ENCODE measurements around the gene ACSL5.
"Not testable (repeated sequence)": the region's sequence is repeated elsewhere in the genome, so short reads cannot be mapped to it uniquely, and the experiment has no call there.

- TF ChIP-seq CTCF (conservative IDR thresholded peaks at IDR 0.05; ENCODE audit: low read depth in 2 of 2); POLR2AphosphoS5 (IDR thresholded peaks at IDR 0.05; ENCODE audit: low read depth); JUNB (IDR thresholded peaks at IDR 0.05; ENCODE audit: unreplicated experiment); EZH2 (IDR thresholded peaks at IDR 0.05; ENCODE audit: low read depth, unreplicated experiment); EZH2phosphoT487 (IDR thresholded peaks at IDR 0.05; ENCODE audit: unreplicated experiment); ZNF462 (CRISPR knock-in tag; IDR thresholded peaks at IDR 0.05): not testable (repeated sequence)
Observed at GRCh38 chr10:112406806-112407205, 32.9 kb downstream of the ACSL5 start.

Measured in GM23338 (cell line).